Head of caudate nucleus (tissue), 42 donors: ENCODE data around the gene SMARCA5.
A peak's percentile ranks its signal among the peaks of the same experiment; 100 is the strongest.
"Not testable (repeated sequence)": the region's sequence is repeated elsewhere in the genome, so short reads cannot be mapped to it uniquely, and the experiment has no call there.

Source experiments
- DNase-seq, 42 donors: peaks; one replicate each; pipeline versions ENCODE4 v3.0.0 to v3.0.0-alpha.2; 2020 to 2021; ENCODE audit warnings: mixed read lengths in 7 of 42
- intact Hi-C: fragments of 100-400 bp; cut with DNase I; formaldehyde crosslinking; loops from one replicate; pipeline ENCODE4 v1.15.0; 2022

Gene SMARCA5

DNA sequence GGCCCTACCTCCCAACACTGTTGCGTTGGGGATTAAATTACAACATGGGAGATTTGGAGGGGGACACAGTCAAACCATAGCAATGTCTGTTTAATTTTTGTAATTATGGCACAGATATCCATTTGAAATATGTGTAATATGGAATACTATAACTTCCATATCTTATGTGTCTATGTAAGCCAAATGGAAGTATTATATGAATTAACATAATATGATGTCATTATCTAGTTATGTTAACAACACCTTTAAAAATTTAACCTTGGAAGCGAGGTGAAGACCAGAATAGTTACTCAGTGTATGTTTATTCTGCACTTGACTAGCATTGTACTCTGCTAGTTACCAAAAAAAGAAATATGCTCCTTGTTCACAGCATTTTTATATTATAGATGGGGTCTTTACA lies 4.3 kb downstream of the SMARCA5 start:
- intact Hi-C loops, result loop anchor here (10.0 kb wide), 2 partner anchors 183 to 313 kb away; partner anchors contain the start of gene GAB1

GRCh38 chr4:143524211-143524610 lies 10.7 kb downstream of the SMARCA5 start:
- no peak for DNase-seq
- intact Hi-C loops, result no loop called here

More for the DNA sequence above, 4.3 kb downstream of the SMARCA5 start:
- DNase-seq, result no peak

GRCh38 chr4:143528046-143528445 lies 14.5 kb downstream of the SMARCA5 start:
- intact Hi-C loops, DNase-seq: not testable (repeated sequence)

- intact Hi-C loops, result no loop called here
- DNase-seq, result no peak
Measured at GRCh38 chr4:143531380-143531779, 17.9 kb downstream of the SMARCA5 start.

- intact Hi-C loops, result no loop called here
- no peak for DNase-seq
Measured at GRCh38 chr4:143531788-143532491, 18.4 kb downstream of the SMARCA5 start.

DNA sequence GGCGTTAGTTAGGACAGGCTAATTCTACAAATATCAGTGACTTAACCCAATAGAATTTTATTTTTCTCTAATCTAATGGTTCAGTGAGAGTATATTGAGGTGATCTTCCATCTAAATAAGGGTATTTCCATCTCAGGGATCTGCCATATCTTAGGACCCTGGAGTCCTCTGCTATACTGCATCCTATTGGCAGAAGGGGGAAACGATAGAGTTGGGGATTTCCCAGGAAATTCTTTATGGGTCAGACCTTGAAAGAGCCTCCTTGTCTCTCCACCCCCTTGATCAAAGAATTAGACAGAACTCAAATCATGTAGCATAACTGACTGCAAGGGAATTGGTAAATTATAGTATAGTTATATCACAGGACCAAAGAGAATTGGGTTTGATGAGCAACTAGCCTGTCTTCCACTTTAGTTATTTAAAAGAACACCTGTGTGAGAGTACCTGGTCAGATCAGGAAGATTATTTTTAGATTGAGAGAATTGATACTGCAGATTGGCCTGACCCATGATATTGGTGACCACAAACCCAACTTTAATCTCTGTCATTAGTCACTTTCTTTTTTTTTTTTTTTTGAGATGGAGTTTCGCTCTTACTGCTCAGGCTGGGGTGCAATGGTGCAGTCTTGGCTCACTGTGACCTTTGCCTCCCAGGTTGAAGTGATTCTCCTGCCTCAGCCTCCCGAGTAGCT lies 25.6 kb downstream of the SMARCA5 start:
- DNase-seq, result no peak
- intact Hi-C loops, result no loop called here

DNA sequence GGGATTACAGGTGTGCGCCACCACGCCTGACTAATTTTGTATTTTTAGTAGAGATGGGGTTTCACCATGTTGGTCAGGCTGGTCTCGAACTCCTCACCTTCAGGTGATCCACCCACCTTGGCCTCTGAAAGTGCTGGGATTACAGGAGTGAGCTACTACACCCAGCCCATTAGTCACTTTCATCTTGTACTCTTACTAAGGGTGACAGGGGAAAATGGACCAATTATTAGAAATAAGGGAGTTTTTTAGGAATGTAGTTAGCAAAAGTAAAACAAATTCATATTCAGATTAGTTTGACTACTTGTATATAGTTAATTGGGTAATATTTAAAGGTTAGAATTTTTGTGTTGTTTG lies 26.1 kb downstream of the SMARCA5 start:
- intact Hi-C loops, result no loop called here
- DNase-seq, result no peak

DNA sequence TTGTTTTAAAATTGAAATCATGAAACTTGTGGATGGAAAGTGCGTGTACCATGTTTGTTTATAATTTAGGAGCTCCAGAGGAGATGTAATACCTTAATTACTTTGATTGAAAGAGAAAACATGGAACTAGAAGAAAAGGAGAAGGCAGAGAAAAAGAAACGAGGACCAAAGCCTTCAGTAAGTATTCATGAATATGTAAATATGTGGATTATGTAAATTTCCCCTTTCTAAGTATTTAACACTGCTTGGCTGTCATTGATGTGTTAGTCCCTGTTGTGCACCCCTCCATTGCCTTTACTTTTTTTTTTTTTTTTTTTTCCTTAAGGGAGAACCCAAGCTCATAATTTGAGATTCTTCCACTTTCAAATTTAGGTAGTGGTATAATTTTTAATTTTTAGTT lies 36.4 kb downstream of the SMARCA5 start:
- intact Hi-C loops, result no loop called here
- DNase-seq, result no peak

DNA sequence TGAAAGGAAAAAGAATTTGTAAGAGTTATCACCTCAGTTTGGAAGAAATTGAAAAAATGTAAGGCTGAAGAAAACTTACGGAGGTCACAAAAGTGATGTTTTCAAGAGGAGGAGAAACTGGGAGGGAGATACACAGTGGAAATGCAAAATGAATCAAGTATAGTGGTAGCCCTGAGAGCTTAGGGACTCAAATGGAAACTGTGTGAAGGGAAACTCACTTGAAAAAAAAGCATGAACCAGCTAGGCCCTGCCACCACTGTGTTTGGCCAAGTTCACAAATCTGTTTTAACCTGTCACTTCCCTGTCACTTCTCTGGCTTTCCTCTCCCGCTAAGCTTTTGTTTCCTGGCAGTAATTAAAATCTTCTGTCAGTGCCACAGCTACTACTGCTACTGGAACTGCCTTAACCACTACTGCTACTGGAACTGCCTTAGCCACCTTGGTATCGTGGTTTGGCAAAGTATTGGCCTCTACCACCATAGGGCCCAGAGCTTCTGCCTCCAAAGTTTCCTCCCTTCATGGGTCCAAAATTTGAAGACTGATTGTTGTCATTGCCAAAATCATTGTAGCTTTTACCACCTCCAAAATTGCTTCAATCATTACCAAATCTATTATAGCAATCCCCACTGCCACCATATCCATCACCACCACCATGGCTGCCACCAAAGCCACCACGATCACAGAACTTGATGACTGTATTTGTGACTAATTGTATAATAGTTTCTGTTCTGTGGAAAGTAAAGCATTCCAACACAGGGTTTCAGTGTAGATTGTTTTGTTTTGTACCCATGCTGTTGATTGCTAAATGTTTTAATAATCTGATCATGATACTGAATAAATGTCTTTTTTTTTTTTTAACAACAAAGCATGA lies 41.5 kb downstream of the SMARCA5 start:
- intact Hi-C loops, result no loop called here
- no peak for DNase-seq

DNA sequence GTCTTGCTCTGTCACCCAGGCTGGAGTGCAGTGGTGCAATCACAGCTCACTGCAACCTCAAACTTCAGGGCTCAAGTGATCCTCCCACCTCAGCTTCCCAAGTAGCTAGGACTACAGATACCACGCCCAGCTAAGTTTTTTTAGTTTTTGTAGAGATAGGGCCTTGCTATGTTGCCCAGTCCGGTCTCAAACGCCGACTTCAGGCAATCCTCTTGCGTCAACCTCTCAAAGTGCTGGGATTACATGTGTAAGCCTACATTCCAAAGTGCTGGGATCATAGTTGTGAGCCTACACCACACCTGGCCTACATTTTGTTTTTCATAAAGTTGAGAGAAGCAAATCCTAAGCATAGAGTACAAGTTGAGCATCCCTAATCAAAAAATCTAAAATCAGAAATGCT lies 42.2 kb downstream of the SMARCA5 start:
- no peak for DNase-seq
- intact Hi-C loops, result no loop called here

- intact Hi-C loops, result no loop called here
Measured at GRCh38 chr4:143558286-143558685, 44.8 kb downstream of the SMARCA5 start.

DNA sequence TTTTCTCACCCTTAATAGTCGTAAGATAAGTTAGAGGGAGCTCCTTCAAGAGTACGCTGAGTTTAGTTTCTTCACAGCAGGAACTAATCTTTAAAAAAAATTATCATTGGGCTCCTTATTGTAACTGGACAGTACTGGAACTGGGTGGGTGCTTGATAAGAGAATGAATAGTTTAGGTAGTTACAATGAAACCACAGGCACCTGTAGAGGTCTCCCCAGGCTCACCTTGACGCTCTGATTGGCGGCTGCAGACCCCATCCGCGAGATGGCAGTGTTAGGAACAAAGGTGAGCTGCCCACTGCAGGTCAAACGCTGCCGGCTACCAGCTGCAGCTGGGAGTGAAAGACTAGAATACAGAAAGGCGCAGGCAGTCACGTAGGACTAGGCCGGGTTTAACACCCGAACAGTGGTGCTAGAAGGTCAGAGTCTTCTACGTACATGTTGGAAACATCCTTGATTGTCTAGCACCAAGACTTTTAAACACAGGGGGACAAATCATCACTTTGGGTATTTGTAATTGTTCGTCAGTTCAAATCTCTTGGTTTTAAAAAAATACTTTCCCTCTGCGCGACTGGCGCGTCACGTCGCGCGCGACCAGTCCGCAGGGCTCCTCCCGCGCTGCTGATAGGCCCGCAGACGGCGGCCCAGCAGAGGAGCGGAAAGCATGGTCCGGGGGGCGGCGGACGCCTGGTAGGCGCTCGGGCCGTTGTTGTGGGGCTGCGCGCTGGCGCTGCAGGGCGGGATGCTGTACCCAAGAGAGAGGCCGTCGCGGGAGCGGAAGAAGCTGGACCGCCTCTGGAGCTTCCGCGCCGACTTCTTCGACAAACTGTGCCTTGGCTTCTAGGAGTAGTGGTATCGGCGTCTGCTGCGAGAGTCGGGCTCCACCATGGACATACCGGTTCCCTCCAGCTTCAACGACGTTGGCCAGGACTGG lies 45.6 kb downstream of the SMARCA5 start:
- intact Hi-C loops, result no loop called here
- DNase-seq, result peak; percentile 35 to 91 (median 66)

More at GRCh38 chr4:143558286-143558685, 44.8 kb downstream of the SMARCA5 start:
- DNase-seq, result no peak

GRCh38 chr4:143559757-143560147 lies 46.2 kb downstream of the SMARCA5 start:
- DNase-seq, result peak in 2 of 42 donors; percentile 7 to 18
- intact Hi-C loops, result loop anchor here (10.0 kb wide), 1 partner anchor 345 kb away; the partner anchor contains the start of gene GYPE

DNA sequence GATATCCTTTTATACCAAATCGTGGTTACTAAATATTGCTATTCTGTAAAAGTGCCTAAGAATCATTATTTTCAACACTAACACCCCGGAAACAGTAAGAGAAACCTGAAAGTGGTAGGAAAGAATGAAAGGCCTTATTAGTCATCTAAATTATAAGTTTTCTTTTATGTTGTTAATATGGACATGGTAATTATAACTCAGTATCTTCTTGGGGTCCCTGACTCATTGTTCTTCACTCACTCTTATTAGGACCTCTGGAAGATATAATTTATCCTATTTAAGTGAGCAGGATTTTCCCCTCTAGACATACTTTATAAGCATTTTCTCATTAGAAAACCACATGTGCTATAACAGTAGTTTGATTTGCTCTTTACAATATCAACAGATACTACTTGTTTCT lies 51.0 kb downstream of the SMARCA5 start:
- intact Hi-C loops, result loop anchor here (10.0 kb wide), 1 partner anchor 340 kb away; the partner anchor contains the start of gene GYPE
- no peak for DNase-seq

- no peak for DNase-seq
- intact Hi-C loops, result no loop called here
Measured at GRCh38 chr4:143575331-143575730, 61.8 kb downstream of the SMARCA5 start.

DNA sequence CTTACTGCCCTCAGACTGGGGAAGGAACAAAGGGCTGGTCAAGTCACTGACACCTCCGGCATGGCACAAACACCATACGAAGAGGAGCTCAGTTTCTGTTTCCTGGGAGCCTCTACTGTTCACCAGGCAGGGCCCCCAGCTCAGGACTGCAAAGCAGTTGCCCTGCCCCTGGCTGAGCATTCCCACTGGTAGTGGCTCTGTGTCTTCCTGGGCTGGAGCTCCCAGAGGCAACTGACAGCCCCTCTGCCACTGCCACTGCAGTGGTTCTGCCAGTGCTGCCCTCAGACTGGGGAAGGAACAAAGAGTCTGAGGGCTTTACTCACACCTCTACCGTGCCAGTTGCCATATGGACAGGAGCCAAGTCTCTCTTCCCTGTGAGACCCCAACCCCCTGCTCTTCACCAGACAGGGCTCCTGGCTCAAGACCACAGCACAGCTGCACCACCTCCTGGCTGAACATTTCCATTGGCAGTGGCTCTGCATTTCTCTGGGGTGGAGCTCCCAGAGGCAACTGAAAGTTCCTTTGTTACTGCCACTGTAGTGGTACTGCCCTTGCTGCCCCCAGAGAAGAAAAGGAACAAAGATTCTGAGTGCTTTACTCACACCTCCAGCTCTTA lies 67.9 kb downstream of the SMARCA5 start:
- intact Hi-C loops, result no loop called here
- no peak for DNase-seq

DNA sequence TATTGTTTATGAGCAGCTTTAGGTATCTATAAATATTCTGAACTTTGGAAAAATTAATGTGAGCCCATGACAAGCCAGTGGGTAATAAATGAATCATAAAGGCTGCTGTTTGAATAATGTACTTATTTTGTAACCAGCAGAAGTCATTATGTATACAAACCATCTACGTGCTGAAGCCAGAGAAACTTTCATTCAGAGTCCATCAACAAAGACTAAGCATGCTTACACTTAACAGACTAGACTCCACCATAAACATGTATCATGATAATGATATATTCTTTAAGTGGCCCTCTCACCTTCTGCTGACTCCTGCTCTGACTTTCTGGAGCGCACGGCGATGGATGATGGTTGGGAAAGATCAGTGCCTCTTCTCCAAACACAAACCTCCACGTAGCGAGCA lies 72.0 kb downstream of the SMARCA5 start:
- intact Hi-C loops, result no loop called here

GRCh38 chr4:143586080-143586479 lies 72.6 kb downstream of the SMARCA5 start:
- intact Hi-C loops, result no loop called here
- no peak for DNase-seq

More for the DNA sequence above, 72.0 kb downstream of the SMARCA5 start:
- DNase-seq, result no peak
